HG03460 (cell line): ENCODE measurements around the gene AGTR2.
"Not testable (repeated sequence)": the region's sequence is repeated elsewhere in the genome, so short reads cannot be mapped to it uniquely, and the experiment has no call there.

Source experiments
- ATAC-seq: cut with Tn5 transposase; IDR thresholded peaks from one replicate; pipeline ENCODE4 v1.9.1; 2021; ENCODE audit not compliant: unreplicated experiment

AGTR2 gene, protein sequence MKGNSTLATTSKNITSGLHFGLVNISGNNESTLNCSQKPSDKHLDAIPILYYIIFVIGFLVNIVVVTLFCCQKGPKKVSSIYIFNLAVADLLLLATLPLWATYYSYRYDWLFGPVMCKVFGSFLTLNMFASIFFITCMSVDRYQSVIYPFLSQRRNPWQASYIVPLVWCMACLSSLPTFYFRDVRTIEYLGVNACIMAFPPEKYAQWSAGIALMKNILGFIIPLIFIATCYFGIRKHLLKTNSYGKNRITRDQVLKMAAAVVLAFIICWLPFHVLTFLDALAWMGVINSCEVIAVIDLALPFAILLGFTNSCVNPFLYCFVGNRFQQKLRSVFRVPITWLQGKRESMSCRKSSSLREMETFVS

DNA sequence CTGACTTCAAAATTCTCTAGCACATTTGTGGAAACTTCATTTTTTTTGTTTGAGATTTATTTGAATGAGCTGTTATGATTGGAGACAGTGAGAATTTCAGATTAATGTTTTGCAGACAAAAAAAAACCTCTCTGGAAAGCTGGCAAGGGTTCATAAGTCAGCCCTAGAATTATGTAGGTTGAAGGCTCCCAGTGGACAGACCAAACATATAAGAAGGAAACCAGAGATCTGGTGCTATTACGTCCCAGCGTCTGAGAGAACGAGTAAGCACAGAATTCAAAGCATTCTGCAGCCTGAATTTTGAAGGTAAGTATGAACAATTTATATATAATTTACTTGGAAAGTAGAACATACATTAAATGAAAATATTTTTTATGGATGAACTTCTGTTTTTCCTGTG is at the start of gene AGTR2:
Gene AGTR2, plus strand, starts transcription at position 234 of the 400 bp plus-strand sequence. CDS start 1,537 bp downstream, outside the sequence.
- ATAC-seq = no peak

DNA sequence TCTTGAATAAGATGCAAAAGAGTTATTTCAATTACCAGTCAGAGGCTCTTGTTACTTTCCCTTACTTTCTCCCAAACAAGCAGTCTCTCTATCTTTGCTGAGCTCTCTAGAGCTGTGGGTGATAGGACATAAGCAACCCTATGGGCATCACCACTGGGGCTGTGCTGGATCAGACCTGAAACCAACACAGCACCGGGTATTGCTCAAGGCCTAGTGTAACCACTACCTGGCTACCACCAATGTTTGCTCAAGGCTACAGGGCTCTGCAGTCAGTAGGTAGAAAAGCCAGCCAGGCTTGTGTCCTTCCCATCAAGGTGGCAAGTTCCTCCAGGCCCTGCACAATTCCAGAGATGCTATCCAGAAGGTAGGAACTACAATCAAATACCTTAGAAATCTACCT is 35.3 kb upstream of the AGTR2 start:
- ATAC-seq = no peak

DNA sequence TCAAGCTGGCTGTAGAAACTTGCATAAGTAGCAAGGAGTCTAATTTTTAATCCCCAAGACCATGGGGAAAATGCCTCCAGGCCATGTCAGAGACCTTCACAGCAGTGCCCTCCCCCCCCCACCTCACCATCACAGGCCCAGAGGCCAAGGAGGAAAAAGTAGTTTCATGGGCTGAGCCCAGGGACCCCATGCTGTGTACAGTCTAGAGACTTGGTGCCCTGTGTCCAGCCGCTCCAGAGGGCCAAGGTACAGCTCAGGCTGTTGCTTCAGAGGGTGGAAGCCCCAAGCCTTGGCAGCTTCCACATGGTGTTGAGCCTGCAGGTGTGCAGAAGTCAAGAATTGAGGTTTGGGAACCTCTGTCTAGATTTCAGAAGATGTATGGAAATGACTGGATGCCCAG is 29.3 kb upstream of the AGTR2 start:
- ATAC-seq = not testable (repeated sequence)

DNA sequence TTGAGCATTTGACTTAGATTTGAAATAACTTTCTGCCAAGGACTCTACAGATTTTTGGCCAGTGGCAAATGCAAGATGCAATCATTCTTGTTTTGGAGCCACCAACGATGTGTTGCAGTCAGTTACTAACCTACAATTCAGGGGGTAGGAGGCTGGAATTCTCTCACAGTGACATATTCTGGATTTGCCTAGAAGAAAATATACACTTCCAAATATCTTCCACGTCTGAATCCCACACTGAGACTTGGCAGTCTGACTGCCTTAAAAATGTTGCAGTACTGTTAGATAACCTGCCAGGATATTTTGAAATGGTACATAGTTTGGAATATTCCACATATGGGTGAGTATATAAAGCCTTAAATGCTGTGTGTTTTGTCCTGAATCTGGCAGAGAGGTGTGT is 27.6 kb upstream of the AGTR2 start:
- no peak for ATAC-seq

DNA sequence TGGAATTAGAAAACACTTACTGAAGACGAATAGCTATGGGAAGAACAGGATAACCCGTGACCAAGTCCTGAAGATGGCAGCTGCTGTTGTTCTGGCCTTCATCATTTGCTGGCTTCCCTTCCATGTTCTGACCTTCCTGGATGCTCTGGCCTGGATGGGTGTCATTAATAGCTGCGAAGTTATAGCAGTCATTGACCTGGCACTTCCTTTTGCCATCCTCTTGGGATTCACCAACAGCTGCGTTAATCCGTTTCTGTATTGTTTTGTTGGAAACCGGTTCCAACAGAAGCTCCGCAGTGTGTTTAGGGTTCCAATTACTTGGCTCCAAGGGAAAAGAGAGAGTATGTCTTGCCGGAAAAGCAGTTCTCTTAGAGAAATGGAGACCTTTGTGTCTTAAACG is 2.4 kb downstream of the AGTR2 start:
- no peak for ATAC-seq

DNA sequence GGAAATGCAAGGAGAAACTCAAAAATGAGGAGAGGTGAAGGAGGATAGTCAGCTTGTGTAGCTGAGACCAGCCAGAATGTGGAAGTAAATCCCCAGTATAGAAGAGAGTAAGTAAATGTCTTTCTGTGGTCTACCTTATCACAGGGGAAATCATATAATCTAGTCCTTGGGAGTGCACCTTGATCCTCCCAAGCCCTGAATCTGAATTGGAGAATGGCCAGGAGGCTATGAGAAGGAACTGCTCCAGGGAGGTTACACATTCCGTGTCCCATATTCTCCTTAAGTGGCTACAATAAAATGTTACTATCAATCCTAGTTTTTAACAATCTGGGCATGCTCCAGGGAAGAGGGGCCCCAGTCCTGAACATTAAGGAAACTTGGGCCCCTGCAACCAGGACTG is 10.8 kb downstream of the AGTR2 start:
- ATAC-seq = no peak

DNA sequence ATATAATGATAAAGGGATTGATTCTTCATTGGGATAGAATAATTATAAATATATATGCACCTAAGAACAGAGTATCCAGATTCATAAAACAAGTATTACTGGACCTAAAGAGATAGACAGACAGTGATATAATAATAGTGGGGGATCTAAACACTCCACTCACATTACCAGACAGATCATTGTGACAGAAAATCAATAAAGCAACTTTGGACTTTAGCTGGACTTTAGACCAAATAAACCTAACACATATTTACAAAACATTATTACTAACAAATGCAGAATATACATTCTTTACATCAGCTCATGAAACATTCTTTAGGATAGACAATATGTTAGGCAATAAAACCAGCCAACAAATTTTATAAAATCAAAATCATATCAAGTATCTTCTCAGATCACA is 14.6 kb downstream of the AGTR2 start:
- no peak for ATAC-seq

DNA sequence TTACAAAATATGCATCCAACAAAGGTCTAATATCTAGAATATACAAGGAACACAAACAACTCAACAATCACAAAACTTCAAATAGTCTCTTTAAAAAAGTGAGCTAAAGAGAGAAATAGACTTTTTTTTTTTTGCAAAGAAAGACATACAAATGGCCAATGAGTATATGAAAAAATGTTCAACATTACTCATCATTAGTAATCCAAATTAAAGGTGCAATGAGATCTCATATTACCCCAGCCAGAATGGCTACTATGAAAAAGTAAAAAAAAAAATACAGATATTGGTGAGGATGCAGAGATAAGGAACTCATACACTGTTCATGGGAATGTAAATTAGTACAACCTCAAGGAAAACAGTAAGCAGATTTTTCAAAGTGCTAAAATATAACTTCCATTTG is 24.1 kb downstream of the AGTR2 start:
- ATAC-seq = no peak

DNA sequence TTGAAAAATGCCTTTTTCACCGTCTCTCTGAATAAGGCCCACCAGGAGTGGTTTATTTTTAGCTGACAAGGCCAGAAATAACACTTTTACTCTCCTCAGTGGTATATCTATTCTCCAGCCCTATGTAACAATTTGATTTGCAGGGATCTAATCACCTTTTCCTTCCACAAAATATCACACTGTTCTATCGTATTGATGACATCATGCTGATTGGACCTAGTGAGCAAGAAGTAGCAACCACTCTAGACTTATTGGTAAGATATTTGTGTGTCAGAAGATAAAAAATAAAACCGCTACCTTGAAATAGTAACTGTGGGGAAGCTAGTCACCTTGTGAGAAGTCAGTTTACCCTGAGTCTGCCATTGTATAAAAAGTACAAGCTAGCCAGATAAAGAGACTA is 27.7 kb downstream of the AGTR2 start:
- ATAC-seq = no peak

DNA sequence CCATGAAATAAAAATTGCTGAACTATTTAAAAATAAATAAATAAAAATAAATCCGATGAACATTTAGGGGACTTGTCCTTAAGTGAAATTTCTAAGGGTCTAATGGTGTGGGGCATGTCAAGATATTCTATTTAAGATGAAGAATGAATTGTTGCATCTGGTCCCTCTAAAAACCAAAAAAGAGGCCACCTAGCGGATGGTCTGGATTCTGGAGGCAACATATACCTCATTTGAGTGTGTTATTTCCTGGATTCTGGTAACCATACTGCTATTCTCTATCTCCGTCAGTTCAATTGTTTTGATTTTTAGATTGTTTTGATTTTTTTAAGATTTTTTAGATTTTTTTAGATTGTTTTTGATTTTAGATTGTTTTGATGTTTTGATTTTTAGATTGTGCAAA is 28.3 kb downstream of the AGTR2 start:
- no peak for ATAC-seq

DNA sequence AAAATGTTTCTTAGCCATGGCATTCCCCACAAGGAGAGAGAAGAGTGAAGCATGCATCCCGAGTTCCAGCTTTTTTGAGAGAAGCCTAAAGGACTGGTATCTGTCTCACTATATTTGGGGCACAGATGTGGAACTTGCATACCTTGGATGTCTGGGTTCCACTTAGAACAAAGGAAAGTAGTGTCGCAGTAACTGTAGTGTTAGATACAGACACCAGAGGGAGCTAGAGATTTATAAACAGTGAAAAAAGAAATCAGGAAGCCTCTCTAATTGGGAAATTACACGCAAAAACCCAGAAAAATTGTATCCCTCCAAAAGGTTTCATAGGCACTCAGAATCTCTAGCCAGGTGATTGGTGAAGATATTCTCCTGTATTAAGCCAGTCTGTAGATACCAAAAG is 34.4 kb downstream of the AGTR2 start:
- ATAC-seq = no peak

DNA sequence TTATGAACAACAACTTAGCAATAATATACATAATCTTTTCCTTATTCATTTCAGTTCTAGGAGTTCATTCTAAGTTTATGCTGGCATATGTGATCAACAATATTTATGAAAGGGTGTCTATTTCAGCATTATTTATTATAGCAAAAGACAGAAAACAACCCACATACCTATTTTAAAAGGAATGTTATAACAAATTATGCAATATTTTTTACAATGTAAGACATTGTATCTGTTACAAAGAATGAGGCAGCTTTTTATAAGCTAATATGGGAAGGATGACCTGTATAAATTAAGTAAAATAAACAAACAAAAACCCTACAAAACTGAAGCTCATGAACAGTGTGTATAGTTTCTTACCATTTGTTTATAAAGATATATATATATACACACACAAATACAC is 42.7 kb downstream of the AGTR2 start:
- no peak for ATAC-seq

DNA sequence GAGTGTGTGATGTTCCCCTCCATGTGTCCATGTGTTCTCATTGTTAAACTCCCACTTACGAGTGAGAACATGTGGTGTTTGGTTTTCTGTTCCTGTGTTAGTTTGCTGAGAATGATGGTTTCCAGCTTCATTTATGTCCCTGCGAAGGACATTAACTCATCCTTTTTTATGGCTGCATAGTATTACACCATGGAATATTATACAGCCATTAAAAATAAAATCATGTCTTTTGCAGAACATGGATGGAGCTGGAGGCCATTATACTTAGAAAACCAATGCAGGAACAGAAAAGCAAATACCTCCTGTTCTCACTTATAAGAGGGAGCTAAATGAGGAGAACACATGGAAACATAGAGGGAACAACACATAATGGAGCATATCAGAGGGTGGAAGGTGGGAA is 46.5 kb downstream of the AGTR2 start:
- ATAC-seq = not testable (repeated sequence)
